GM12878 (cell line): Measurements from ENCODE around the gene GLUD1. TPM values are rescaled to one million over a fixed set of nuclear protein-coding genes. Genes with fewer than 3 reads are reported as not detected.

ENCODE experiments used
- CEBPB ChIP-seq, 2 experiments: fragments of 150-350 bp in 1 of 2; IDR thresholded peaks; 2 replicates each; pipeline ENCODE4 v1.6.1; 2012 to 2014; ENCODE audit warnings: low read depth in 2 of 2, low read length in 2 of 2, borderline replicate concordance in 1 of 2, inconsistent platforms in 1 of 2
- CHD2 ChIP-seq: IDR thresholded peaks from 2 replicates; pipeline ENCODE4 v1.6.1; 2011; ENCODE audit warnings: low read depth, low read length, improper control_type of control experiment, borderline replicate concordance
- CREM ChIP-seq: IDR thresholded peaks from 2 replicates; pipeline ENCODE4 v1.6.1; 2014; ENCODE audit warnings: antibody characterized with exemption, low read depth
- EZH2 ChIP-seq: IDR thresholded peaks from 2 replicates; pipeline ENCODE4 v1.6.1; 2012; ENCODE audit warnings: low read depth, mild to moderate bottlenecking, control low read depth, inconsistent platforms, low read length, borderline replicate concordance; ENCODE audit not compliant: control insufficient read depth
- FOXK2 ChIP-seq: fragments of 450-650 bp; IDR thresholded peaks from 2 replicates; pipeline ENCODE4 v1.6.1; 2017; ENCODE audit warnings: mild to moderate bottlenecking, moderate library complexity
- GATAD2B ChIP-seq: fragments of 450-650 bp; conservative IDR thresholded peaks from 2 replicates; pipeline ENCODE4 v1.6.1; 2017; ENCODE audit warnings: low read depth, mild to moderate bottlenecking, moderate library complexity
- HDAC2 ChIP-seq: fragments of 200-600 bp; sonication (generic); IDR thresholded peaks from 2 replicates; pipeline ENCODE4 v1.6.1; 2017
- KDM1A ChIP-seq: fragments of 200-600 bp; sonication (generic); IDR thresholded peaks from 2 replicates; pipeline ENCODE4 v1.6.1; 2016; ENCODE audit warnings: borderline replicate concordance
- NFIC ChIP-seq: IDR thresholded peaks from 2 replicates; pipeline ENCODE4 v1.6.1; 2012; ENCODE audit warnings: low read depth, mild to moderate bottlenecking, inconsistent platforms, low read length, moderate library complexity
- PML ChIP-seq: IDR thresholded peaks from 2 replicates; pipeline ENCODE4 v1.6.1; 2012; ENCODE audit warnings: low read length, inconsistent platforms
- SRF ChIP-seq, 2 experiments: IDR thresholded peaks; 2 replicates each; pipeline ENCODE4 v1.6.1; 2011; ENCODE audit warnings: low read depth in 2 of 2, low read length in 2 of 2, mild to moderate bottlenecking in 1 of 2, moderate library complexity in 1 of 2
- STAT3 ChIP-seq: IDR thresholded peaks from 2 replicates; pipeline ENCODE4 v1.6.1; 2011; ENCODE audit warnings: low read depth, low read length, improper control_type of control experiment
- TAF1 ChIP-seq: IDR thresholded peaks from 2 replicates; pipeline ENCODE4 v1.6.1; 2011; ENCODE audit warnings: mild to moderate bottlenecking, low read depth, low read length, borderline replicate concordance
- TBL1XR1 ChIP-seq: IDR thresholded peaks from 2 replicates; pipeline ENCODE4 v1.6.1; 2012; ENCODE audit warnings: low read depth, low read length, improper control_type of control experiment
- TCF12 ChIP-seq: IDR thresholded peaks from 2 replicates; pipeline ENCODE4 v1.6.1; 2011; ENCODE audit warnings: low read depth, mild to moderate bottlenecking, low read length
- TCF3 ChIP-seq: IDR thresholded peaks from 2 replicates; pipeline ENCODE4 v1.6.1; 2012; ENCODE audit warnings: low read depth, mild to moderate bottlenecking, low read length, borderline replicate concordance; ENCODE audit not compliant: insufficient read depth
- polyA plus RNA-seq, 11 experiments: library from polyadenylated mRNA; depleted of rRNA in 4 of 11; unstranded in 6 of 11; stranded (reverse) in 5 of 11; fragments of >200 nt; fragmentation: Nextera tagmentation in 4 of 11; fragmentation: Illumina TruSeq in 1 of 11; extraction: Ambion mirVana in 4 of 11; extraction: Trizol in 1 of 11; gene quantifications; 1 replicate in 1 of 11; 2 replicates in 10 of 11; pipeline versions ENCODE4 v1.2.1 to v1.2.3, GENCODE V29; 2011 to 2016; ENCODE audit warnings: inconsistent platforms in 2 of 11, missing spikeins in 2 of 11, low read depth in 1 of 11
- total RNA-seq, 4 experiments: library from RNA; depleted of rRNA in 3 of 4; stranded (reverse); fragments of >200 nt in 3 of 4; fragmentation: Illumina TruSeq in 1 of 4; extraction: Trizol in 1 of 4; gene quantifications; 2 replicates each; pipeline versions ENCODE4 v1.2.1 to v1.2.3, GENCODE V29; 2013 to 2021
- TF ChIP-seq, protein P1 (sequence below): fragments of 450-650 bp; IDR thresholded peaks from 2 replicates; pipeline ENCODE4 v1.6.1; 2014; ENCODE audit warnings: mild to moderate bottlenecking
- TF ChIP-seq, protein P2 (sequence below): fragments of 450-650 bp; formaldehyde crosslinking; IDR thresholded peaks from 2 replicates; pipeline ENCODE4 v1.4.0; 2022; ENCODE audit warnings: mild to moderate bottlenecking, moderate library complexity
- TF ChIP-seq, protein P3 (sequence below): IDR thresholded peaks from 2 replicates; pipeline ENCODE4 v1.6.1; 2012; ENCODE audit warnings: low read depth, low read length, improper control_type of control experiment
- TF ChIP-seq, protein P4 (sequence below): fragments of 450-650 bp; IDR thresholded peaks from 2 replicates; pipeline ENCODE4 v1.6.1; 2017; ENCODE audit warnings: low read depth, mild to moderate bottlenecking, moderate library complexity
- TF ChIP-seq, protein P5 (sequence below): IDR thresholded peaks from 2 replicates; pipeline ENCODE4 v1.6.1; 2011; ENCODE audit warnings: low read depth, low read length, improper control_type of control experiment, borderline replicate concordance
- TF ChIP-seq, protein P6 (sequence below): fragments of 450-650 bp; IDR thresholded peaks from 2 replicates; pipeline ENCODE4 v1.6.1; 2016; ENCODE audit warnings: mild to moderate bottlenecking

GLUD1 gene
- total and polyA plus RNA-seq, 10 of the 15 experiments (the other 5 are each of a cell fraction or from before 2014, with no cell fraction given), result 26.1 to 109 (median 81.4) TPM

DNA sequence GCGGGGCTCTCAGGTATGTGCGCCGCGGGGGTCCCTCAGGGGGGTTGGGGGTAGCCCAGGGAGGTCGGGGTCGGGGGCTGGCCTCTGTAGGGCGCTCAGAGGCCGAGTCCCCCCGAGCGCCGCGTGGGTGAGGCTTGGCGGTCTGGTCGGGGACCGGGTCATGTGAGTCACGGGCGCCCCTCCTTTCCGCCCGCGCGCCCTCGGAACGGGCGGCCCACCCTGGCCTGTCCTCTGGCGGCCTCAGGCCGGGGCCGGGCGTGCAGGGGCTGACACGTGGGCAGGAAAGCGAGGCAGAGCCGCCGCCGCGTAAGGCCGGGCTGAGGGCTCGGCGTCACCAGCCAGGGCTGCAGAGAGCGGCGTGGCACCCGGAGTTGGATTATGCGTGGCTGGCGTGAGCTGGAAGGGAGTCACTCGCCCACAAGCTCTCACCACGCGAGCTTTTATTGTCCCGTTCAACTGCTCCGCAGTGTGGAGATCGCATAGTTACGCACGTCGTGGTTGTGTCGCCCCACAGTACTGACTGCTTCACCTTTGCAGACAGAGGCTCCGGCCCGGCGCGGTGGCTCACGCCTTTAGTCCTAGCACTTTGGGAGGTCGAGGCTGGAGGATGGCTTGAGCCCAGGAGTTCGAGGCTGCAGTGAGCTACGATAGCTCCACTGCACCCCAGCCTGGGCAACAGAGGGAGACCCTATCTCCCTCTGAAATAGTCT, 748 bp upstream of the GLUD1 start (continued):
- TF ChIP-seq, protein P1, sequence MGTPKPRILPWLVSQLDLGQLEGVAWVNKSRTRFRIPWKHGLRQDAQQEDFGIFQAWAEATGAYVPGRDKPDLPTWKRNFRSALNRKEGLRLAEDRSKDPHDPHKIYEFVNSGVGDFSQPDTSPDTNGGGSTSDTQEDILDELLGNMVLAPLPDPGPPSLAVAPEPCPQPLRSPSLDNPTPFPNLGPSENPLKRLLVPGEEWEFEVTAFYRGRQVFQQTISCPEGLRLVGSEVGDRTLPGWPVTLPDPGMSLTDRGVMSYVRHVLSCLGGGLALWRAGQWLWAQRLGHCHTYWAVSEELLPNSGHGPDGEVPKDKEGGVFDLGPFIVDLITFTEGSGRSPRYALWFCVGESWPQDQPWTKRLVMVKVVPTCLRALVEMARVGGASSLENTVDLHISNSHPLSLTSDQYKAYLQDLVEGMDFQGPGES, result no peak
- TF ChIP-seq PML (0 out of 2 replicates have a peak, but pooled peaks have one; percentile 47), TAF1 (peak; percentile 43; the same call in 1 of the 2 replicates), KDM1A (no peak), HDAC2 (no peak), STAT3 (no peak), FOXK2 (no peak), CHD2 (peak; percentile 79), TBL1XR1 (no peak), TCF12 (0 out of 2 replicates have a peak, but pooled peaks have one; percentile 41), CREM (peak; percentile 60), CEBPB (IDR thresholded peaks at IDR 0.05; ENCODE audit: borderline replicate concordance in 1 of 2, low read depth in 2 of 2, low read length in 2 of 2) (no peak), EZH2 (no peak), GATAD2B (peak; percentile 95), SRF (IDR thresholded peaks at IDR 0.05; ENCODE audit: low read depth in 2 of 2, low read length in 2 of 2) (no peak), TCF3 (no peak), NFIC (no peak)
- TF ChIP-seq, protein P2, sequence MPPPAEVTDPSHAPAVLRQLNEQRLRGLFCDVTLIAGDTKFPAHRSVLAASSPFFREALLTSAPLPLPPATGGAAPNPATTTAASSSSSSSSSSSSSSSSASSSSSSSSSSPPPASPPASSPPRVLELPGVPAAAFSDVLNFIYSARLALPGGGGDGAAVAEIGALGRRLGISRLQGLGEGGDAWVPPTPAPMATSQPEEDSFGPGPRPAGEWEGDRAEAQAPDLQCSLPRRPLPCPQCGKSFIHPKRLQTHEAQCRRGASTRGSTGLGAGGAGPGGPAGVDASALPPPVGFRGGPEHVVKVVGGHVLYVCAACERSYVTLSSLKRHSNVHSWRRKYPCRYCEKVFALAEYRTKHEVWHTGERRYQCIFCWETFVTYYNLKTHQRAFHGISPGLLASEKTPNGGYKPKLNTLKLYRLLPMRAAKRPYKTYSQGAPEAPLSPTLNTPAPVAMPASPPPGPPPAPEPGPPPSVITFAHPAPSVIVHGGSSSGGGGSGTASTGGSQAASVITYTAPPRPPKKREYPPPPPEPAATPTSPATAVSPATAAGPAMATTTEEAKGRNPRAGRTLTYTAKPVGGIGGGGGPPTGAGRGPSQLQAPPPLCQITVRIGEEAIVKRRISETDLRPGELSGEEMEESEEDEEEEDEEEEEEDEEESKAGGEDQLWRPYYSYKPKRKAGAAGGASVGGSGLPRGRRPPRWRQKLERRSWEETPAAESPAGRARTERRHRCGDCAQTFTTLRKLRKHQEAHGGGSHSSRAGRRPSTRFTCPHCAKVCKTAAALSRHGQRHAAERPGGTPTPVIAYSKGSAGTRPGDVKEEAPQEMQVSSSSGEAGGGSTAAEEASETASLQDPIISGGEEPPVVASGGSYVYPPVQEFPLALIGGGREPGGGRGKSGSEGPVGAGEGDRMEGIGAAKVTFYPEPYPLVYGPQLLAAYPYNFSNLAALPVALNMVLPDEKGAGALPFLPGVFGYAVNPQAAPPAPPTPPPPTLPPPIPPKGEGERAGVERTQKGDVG (CRISPR knock-in tag), result no peak
- TF ChIP-seq, protein P3, sequence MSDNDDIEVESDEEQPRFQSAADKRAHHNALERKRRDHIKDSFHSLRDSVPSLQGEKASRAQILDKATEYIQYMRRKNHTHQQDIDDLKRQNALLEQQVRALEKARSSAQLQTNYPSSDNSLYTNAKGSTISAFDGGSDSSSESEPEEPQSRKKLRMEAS, result peak; percentile 93
- TF ChIP-seq, protein P4, sequence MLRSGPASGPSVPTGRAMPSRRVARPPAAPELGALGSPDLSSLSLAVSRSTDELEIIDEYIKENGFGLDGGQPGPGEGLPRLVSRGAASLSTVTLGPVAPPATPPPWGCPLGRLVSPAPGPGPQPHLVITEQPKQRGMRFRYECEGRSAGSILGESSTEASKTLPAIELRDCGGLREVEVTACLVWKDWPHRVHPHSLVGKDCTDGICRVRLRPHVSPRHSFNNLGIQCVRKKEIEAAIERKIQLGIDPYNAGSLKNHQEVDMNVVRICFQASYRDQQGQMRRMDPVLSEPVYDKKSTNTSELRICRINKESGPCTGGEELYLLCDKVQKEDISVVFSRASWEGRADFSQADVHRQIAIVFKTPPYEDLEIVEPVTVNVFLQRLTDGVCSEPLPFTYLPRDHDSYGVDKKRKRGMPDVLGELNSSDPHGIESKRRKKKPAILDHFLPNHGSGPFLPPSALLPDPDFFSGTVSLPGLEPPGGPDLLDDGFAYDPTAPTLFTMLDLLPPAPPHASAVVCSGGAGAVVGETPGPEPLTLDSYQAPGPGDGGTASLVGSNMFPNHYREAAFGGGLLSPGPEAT, result peak; percentile 46; the same call in 1 of the 2 replicates
- TF ChIP-seq, protein P5, sequence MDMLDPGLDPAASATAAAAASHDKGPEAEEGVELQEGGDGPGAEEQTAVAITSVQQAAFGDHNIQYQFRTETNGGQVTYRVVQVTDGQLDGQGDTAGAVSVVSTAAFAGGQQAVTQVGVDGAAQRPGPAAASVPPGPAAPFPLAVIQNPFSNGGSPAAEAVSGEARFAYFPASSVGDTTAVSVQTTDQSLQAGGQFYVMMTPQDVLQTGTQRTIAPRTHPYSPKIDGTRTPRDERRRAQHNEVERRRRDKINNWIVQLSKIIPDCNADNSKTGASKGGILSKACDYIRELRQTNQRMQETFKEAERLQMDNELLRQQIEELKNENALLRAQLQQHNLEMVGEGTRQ, result peak; percentile 3
- TF ChIP-seq, protein P6, sequence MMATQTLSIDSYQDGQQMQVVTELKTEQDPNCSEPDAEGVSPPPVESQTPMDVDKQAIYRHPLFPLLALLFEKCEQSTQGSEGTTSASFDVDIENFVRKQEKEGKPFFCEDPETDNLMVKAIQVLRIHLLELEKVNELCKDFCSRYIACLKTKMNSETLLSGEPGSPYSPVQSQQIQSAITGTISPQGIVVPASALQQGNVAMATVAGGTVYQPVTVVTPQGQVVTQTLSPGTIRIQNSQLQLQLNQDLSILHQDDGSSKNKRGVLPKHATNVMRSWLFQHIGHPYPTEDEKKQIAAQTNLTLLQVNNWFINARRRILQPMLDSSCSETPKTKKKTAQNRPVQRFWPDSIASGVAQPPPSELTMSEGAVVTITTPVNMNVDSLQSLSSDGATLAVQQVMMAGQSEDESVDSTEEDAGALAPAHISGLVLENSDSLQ, result peak; percentile 17; the same call in 1 of the 2 replicates
